ENCODE results near the gene TPRN. TPM values are rescaled to one million over a fixed set of nuclear protein-coding genes. Genes with fewer than 3 reads are reported as not detected.

The TPRN gene
- total and polyA plus RNA-seq, 2 experiments from 2014 or later = 6.4 to 29.2 TPM

DNA sequence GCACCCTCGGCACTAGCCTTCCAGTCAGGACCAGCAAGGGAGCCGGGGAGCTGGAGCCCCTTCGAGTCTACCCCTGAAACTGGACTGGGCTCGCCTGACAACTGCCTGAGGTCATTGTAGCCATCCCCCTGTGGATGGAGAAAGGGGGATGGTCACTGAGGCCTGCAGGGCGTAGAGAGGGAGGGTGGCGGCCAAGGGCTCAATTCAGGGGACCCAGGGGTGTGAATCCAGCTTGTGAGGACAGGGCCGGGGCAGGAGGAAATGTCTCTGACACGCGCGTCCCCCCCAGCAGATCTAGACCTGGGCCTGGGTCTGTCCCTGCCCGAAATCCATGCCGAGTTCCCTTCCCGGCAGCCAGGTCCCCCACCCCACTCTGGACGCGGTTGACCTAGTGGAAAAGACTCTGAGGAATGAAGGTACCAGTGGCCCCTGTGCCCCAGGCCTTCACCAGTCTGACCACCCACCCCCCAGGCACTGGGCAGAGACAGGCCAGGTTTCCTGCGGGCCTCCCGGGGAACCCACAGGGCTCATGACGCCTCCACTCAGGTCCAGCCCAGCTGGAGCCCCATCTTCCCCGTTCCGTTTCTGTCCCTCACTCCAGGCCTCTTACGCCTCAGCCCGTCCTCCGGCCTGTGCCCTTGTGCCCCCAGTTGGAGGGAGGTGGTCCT lies 31.0 kb upstream of the TPRN start:
- Histone ChIP-seq H3K4me1 (ENCODE audit: insufficient read depth) (no peaks in the 10 kb centered on the region), H3K4me2 (no peak overlapping the region), H3K79me2 (replicated peaks; ENCODE audit: insufficient read depth) (no peaks in the 10 kb centered on the region), H3K4me3 (no peak overlapping the region), H3K36me3 (ENCODE audit: insufficient read depth) (no peaks in the 10 kb centered on the region), H3K9me2 (ENCODE audit: insufficient read depth) (no peaks in the 10 kb centered on the region), H4K20me1 (replicated peaks; ENCODE audit: insufficient read depth) (no peaks in the 10 kb centered on the region), H2AFZ (no peak overlapping the region), H3K27ac (ENCODE audit: low read depth) (no peak overlapping the region), H3K27me3 (ENCODE audit: insufficient read depth) (no peaks in the 10 kb centered on the region), H3F3A (replicated peaks; ENCODE audit: low read depth) (no peaks in the 10 kb centered on the region)
- H3K27ac Mint-ChIP-seq = no peak overlapping the region
- ATAC-seq (no peak), DNase-seq (ENCODE audit: low spot score) (no peak)
- H3K27me3 Mint-ChIP-seq (ENCODE audit: insufficient read depth, low read depth, poor library complexity) = peaks cover 5% of the 10 kb centered on the region
- H3K4me3 Mint-ChIP-seq = no peak overlapping the region
- H3K36me3 Mint-ChIP-seq (ENCODE audit: low read depth) = no peaks in the 10 kb centered on the region
- H3K4me1 Mint-ChIP-seq = peaks cover 7% of the 10 kb centered on the region; the same call in 2 of the 3 replicates
- no peak for TF ChIP-seq NANOG (IDR thresholded peaks at IDR 0.05; ENCODE audit: borderline replicate concordance)
- TF ChIP-seq ZNF331 (CRISPR knock-in tag; IDR thresholded peaks at IDR 0.05; ENCODE audit: low read depth) = no peak
- no peak for TF ChIP-seq ZNF114 (CRISPR knock-in tag; IDR thresholded peaks at IDR 0.05)
- TF ChIP-seq POLR2AphosphoS5 (IDR thresholded peaks at IDR 0.05; ENCODE audit: low read depth) = no peak
- TF ChIP-seq, protein P1, sequence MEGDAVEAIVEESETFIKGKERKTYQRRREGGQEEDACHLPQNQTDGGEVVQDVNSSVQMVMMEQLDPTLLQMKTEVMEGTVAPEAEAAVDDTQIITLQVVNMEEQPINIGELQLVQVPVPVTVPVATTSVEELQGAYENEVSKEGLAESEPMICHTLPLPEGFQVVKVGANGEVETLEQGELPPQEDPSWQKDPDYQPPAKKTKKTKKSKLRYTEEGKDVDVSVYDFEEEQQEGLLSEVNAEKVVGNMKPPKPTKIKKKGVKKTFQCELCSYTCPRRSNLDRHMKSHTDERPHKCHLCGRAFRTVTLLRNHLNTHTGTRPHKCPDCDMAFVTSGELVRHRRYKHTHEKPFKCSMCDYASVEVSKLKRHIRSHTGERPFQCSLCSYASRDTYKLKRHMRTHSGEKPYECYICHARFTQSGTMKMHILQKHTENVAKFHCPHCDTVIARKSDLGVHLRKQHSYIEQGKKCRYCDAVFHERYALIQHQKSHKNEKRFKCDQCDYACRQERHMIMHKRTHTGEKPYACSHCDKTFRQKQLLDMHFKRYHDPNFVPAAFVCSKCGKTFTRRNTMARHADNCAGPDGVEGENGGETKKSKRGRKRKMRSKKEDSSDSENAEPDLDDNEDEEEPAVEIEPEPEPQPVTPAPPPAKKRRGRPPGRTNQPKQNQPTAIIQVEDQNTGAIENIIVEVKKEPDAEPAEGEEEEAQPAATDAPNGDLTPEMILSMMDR (conservative IDR thresholded peaks at IDR 0.05; ENCODE audit: low read depth in 2 of 2) = no peak
- TF ChIP-seq, protein P2, sequence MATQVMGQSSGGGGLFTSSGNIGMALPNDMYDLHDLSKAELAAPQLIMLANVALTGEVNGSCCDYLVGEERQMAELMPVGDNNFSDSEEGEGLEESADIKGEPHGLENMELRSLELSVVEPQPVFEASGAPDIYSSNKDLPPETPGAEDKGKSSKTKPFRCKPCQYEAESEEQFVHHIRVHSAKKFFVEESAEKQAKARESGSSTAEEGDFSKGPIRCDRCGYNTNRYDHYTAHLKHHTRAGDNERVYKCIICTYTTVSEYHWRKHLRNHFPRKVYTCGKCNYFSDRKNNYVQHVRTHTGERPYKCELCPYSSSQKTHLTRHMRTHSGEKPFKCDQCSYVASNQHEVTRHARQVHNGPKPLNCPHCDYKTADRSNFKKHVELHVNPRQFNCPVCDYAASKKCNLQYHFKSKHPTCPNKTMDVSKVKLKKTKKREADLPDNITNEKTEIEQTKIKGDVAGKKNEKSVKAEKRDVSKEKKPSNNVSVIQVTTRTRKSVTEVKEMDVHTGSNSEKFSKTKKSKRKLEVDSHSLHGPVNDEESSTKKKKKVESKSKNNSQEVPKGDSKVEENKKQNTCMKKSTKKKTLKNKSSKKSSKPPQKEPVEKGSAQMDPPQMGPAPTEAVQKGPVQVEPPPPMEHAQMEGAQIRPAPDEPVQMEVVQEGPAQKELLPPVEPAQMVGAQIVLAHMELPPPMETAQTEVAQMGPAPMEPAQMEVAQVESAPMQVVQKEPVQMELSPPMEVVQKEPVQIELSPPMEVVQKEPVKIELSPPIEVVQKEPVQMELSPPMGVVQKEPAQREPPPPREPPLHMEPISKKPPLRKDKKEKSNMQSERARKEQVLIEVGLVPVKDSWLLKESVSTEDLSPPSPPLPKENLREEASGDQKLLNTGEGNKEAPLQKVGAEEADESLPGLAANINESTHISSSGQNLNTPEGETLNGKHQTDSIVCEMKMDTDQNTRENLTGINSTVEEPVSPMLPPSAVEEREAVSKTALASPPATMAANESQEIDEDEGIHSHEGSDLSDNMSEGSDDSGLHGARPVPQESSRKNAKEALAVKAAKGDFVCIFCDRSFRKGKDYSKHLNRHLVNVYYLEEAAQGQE (IDR thresholded peaks at IDR 0.05; ENCODE audit: unreplicated experiment) = no peak
- no peak for TF ChIP-seq CREB1 (CRISPR knock-in tag; IDR thresholded peaks at IDR 0.05; ENCODE audit: low read depth)
- no peak for TF ChIP-seq EZH2phosphoT487 (IDR thresholded peaks at IDR 0.05; ENCODE audit: unreplicated experiment)
- TF ChIP-seq STAT1 (IDR thresholded peaks at IDR 0.05; ENCODE audit: unreplicated experiment) = no peak
- no peak for TF ChIP-seq JUNB (IDR thresholded peaks at IDR 0.05; ENCODE audit: unreplicated experiment)
- TF ChIP-seq EZH2 (IDR thresholded peaks at IDR 0.05; ENCODE audit: low read depth, unreplicated experiment) = no peak
- TF ChIP-seq, protein P3, sequence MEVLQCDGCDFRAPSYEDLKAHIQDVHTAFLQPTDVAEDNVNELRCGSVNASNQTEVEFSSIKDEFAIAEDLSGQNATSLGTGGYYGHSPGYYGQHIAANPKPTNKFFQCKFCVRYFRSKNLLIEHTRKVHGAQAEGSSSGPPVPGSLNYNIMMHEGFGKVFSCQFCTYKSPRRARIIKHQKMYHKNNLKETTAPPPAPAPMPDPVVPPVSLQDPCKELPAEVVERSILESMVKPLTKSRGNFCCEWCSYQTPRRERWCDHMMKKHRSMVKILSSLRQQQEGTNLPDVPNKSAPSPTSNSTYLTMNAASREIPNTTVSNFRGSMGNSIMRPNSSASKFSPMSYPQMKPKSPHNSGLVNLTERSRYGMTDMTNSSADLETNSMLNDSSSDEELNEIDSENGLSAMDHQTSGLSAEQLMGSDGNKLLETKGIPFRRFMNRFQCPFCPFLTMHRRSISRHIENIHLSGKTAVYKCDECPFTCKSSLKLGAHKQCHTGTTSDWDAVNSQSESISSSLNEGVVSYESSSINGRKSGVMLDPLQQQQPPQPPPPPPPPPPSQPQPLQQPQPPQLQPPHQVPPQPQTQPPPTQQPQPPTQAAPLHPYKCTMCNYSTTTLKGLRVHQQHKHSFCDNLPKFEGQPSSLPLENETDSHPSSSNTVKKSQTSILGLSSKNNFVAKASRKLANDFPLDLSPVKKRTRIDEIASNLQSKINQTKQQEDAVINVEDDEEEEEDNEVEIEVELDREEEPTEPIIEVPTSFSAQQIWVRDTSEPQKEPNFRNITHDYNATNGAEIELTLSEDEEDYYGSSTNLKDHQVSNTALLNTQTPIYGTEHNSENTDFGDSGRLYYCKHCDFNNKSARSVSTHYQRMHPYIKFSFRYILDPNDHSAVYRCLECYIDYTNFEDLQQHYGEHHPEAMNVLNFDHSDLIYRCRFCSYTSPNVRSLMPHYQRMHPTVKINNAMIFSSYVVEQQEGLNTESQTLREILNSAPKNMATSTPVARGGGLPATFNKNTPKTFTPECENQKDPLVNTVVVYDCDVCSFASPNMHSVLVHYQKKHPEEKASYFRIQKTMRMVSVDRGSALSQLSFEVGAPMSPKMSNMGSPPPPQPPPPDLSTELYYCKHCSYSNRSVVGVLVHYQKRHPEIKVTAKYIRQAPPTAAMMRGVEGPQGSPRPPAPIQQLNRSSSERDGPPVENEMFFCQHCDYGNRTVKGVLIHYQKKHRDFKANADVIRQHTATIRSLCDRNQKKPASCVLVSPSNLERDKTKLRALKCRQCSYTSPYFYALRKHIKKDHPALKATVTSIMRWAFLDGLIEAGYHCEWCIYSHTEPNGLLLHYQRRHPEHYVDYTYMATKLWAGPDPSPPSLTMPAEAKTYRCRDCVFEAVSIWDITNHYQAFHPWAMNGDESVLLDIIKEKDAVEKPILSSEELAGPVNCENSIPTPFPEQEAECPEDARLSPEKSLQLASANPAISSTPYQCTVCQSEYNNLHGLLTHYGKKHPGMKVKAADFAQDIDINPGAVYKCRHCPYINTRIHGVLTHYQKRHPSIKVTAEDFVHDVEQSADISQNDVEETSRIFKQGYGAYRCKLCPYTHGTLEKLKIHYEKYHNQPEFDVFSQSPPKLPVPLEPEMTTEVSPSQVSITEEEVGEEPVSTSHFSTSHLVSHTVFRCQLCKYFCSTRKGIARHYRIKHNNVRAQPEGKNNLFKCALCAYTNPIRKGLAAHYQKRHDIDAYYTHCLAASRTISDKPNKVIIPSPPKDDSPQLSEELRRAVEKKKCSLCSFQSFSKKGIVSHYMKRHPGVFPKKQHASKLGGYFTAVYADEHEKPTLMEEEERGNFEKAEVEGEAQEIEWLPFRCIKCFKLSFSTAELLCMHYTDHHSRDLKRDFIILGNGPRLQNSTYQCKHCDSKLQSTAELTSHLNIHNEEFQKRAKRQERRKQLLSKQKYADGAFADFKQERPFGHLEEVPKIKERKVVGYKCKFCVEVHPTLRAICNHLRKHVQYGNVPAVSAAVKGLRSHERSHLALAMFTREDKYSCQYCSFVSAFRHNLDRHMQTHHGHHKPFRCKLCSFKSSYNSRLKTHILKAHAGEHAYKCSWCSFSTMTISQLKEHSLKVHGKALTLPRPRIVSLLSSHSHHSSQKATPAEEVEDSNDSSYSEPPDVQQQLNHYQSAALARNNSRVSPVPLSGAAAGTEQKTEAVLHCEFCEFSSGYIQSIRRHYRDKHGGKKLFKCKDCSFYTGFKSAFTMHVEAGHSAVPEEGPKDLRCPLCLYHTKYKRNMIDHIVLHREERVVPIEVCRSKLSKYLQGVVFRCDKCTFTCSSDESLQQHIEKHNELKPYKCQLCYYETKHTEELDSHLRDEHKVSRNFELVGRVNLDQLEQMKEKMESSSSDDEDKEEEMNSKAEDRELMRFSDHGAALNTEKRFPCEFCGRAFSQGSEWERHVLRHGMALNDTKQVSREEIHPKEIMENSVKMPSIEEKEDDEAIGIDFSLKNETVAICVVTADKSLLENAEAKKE (CRISPR knock-in tag; IDR thresholded peaks at IDR 0.05) = no peak
- TF ChIP-seq, protein P4, sequence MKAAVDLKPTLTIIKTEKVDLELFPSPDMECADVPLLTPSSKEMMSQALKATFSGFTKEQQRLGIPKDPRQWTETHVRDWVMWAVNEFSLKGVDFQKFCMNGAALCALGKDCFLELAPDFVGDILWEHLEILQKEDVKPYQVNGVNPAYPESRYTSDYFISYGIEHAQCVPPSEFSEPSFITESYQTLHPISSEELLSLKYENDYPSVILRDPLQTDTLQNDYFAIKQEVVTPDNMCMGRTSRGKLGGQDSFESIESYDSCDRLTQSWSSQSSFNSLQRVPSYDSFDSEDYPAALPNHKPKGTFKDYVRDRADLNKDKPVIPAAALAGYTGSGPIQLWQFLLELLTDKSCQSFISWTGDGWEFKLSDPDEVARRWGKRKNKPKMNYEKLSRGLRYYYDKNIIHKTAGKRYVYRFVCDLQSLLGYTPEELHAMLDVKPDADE (IDR thresholded peaks at IDR 0.05) = no peak
- H3K9me3 Mint-ChIP-seq = no peaks in the 10 kb centered on the region

All from GM23338 (cell line).